ENCODE data around the gene ROS1. TPM values are rescaled to one million over a fixed set of nuclear protein-coding genes. Genes with fewer than 3 reads are reported as not detected.
A peak's percentile ranks its signal among the peaks of the same experiment; 100 is the strongest.

The ROS1 gene
- total RNA-seq, 6 experiments from 2014 or later, result 0.05 to 0.14 (median 0.07) TPM

- no peaks in the 10 kb centered on the region for H3K9me3 Mint-ChIP-seq
- no peak overlapping the region for H3K27ac Mint-ChIP-seq
- no peaks in the 10 kb centered on the region; the same call in 1 of the 2 replicates for H3K27me3 Mint-ChIP-seq (ENCODE audit: insufficient read depth)
Measured at GRCh38 chr6:117298941-117299340, 126.8 kb downstream of the ROS1 start.

GRCh38 chr6:117290173-117290846 lies 135.4 kb downstream of the ROS1 start:
- H3K27me3 Mint-ChIP-seq (ENCODE audit: insufficient read depth), result no peaks in the 10 kb centered on the region; the same call in 1 of the 2 replicates
- no peaks in the 10 kb centered on the region for H3K4me1 Mint-ChIP-seq (ENCODE audit: low read depth)
- H3K4me3 Mint-ChIP-seq, result no peak overlapping the region
- no peak for TF ChIP-seq CTCF (IDR thresholded peaks at IDR 0.05)
- no peaks in the 10 kb centered on the region for H3K36me3 Mint-ChIP-seq (ENCODE audit: low read depth)
- DNase-seq, result no peak
- H3K9me3 Mint-ChIP-seq, result no peaks in the 10 kb centered on the region
- no peak overlapping the region for H3K27ac Mint-ChIP-seq

More at GRCh38 chr6:117298941-117299340, 126.8 kb downstream of the ROS1 start:
- DNase-seq, result no peak
- Mint-ChIP-seq H3K36me3 (ENCODE audit: low read depth) (no peaks in the 10 kb centered on the region), H3K4me1 (ENCODE audit: low read depth) (no peaks in the 10 kb centered on the region), H3K4me3 (no peak overlapping the region)
- TF ChIP-seq CTCF (IDR thresholded peaks at IDR 0.05), result no peak

GRCh38 chr6:117288083-117288715 lies 137.5 kb downstream of the ROS1 start:
- TF ChIP-seq CTCF (IDR thresholded peaks at IDR 0.05), result no peak
- Mint-ChIP-seq H3K27me3 (ENCODE audit: insufficient read depth) (no peaks in the 10 kb centered on the region; the same call in 1 of the 2 replicates), H3K4me1 (ENCODE audit: low read depth) (no peaks in the 10 kb centered on the region), H3K4me3 (no peak overlapping the region), H3K9me3 (no peaks in the 10 kb centered on the region), H3K27ac (no peak overlapping the region), H3K36me3 (ENCODE audit: low read depth) (no peaks in the 10 kb centered on the region)
- DNase-seq, result no peak

GRCh38 chr6:117280922-117281321 lies 144.8 kb downstream of the ROS1 start:
- peaks cover 3% of the 10 kb centered on the region; the same call in 1 of the 2 replicates for H3K27me3 Mint-ChIP-seq (ENCODE audit: insufficient read depth)
- DNase-seq, result no peak
- H3K36me3 Mint-ChIP-seq (ENCODE audit: low read depth), result no peaks in the 10 kb centered on the region
- no peaks in the 10 kb centered on the region for H3K9me3 Mint-ChIP-seq
- H3K4me1 Mint-ChIP-seq (ENCODE audit: low read depth), result no peaks in the 10 kb centered on the region
- H3K4me3 Mint-ChIP-seq, result no peak overlapping the region
- TF ChIP-seq CTCF (IDR thresholded peaks at IDR 0.05), result peak; percentile 67
- no peak overlapping the region for H3K27ac Mint-ChIP-seq

- Mint-ChIP-seq H3K4me3 (no peak overlapping the region), H3K27me3 (ENCODE audit: insufficient read depth) (peaks cover 10% of the 10 kb centered on the region; the same call in 1 of the 2 replicates), H3K36me3 (ENCODE audit: low read depth) (no peaks in the 10 kb centered on the region), H3K4me1 (ENCODE audit: low read depth) (no peaks in the 10 kb centered on the region), H3K27ac (no peak overlapping the region), H3K9me3 (no peaks in the 10 kb centered on the region)
- no peak for DNase-seq
- TF ChIP-seq CTCF (IDR thresholded peaks at IDR 0.05), result no peak
Measured at GRCh38 chr6:117276778-117277316, 148.9 kb downstream of the ROS1 start.

Data from HFFc6 (cell line).